ENCODE results near the gene LIN7B.
A peak's percentile ranks its signal among the peaks of the same experiment; 100 is the strongest.
"Not testable (repeated sequence)": the region's sequence is repeated elsewhere in the genome, so short reads cannot be mapped to it uniquely, and the experiment has no call there.

Gene LIN7B

DNA sequence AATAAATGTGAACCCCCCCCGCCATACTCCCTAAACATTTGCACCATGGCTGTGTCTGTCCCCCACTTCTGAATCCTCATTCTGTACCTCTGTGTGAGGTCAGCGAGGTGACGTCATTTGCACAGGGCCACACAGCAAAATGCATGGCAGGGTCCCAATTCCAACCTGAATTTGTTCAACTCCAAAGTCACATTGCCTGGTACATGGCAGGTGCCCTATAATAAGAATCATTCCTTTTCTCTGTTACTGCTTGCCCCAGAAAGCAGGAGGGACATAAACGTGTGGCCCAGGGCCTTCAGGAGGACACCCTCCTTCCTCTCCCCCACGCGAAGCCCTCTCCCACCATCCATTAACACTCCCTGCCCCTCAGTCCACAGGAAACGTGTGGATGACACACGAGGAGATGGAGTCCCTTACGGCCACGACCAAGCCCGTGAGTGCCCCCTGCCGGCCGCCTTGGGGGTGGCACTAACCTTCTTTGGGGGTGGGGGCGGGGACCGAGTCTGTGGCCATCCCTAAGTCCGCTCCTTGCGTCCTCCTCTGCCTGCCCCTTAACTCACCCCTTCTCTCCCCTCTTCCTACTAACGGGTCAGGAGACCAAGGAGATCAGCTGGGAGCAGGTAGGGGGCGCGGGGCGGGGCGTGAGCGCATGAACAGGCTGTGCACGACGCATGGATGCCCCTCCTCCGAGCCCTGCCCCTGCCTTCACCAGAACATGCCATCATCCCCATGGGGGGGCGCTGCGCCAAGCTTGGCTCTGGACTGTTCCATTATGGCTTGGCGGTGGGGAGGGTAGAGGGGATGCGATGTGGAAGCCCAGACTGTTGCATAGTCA lies 31.6 kb downstream of the LIN7B start:
- peak; percentile 60 for DNase-seq (ENCODE audit: low spot score)

DNA sequence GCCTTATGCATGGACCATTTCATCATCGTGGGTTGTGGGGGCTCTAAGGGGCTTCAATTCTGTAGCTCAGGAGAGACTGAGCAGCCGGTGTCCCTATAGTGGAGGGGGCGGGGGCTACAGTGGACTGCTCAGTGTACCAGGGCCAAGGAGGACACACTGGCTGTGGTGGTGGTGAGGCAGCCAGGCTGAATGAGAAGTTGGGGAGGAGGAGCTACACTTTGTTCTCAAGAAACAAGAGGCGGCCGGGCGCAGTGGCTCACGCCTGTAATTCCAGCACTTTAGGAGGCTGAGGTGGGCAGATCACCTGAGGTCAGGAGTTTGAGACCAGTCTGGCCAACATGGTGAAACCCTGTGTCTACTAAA lies 32.2 kb downstream of the LIN7B start:
- not testable (repeated sequence) for DNase-seq (ENCODE audit: low spot score)

DNA sequence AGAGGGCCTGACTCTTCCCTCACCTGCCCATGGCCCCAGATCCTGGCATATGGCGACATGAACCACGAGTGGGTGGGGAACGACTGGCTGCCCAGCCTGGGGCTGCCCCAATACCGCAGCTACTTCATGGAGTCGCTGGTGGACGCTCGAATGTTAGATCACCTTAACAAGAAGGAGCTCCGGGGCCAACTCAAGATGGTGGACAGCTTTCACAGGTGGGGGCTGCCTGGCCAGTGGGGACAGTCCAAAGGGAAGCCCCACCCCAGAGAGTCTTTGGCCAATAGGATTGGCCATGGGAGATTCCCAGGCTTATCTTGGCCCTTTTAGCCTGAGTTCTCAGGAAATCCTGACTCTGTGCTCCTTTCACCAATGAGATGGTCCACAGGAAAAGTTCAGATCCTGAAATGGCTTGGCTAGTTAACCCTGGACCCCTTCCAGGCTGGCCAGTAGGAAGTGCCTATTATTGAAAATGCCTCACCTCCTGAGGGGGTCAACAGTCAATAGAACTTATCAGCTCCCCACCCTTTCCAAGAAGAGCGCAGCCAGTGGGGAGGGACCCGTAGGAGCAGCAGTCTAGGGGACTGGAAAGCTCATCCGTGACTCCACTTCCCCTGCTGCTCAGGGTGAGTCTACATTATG lies 34.0 kb downstream of the LIN7B start:
- no peak for DNase-seq (ENCODE audit: low spot score)

DNA sequence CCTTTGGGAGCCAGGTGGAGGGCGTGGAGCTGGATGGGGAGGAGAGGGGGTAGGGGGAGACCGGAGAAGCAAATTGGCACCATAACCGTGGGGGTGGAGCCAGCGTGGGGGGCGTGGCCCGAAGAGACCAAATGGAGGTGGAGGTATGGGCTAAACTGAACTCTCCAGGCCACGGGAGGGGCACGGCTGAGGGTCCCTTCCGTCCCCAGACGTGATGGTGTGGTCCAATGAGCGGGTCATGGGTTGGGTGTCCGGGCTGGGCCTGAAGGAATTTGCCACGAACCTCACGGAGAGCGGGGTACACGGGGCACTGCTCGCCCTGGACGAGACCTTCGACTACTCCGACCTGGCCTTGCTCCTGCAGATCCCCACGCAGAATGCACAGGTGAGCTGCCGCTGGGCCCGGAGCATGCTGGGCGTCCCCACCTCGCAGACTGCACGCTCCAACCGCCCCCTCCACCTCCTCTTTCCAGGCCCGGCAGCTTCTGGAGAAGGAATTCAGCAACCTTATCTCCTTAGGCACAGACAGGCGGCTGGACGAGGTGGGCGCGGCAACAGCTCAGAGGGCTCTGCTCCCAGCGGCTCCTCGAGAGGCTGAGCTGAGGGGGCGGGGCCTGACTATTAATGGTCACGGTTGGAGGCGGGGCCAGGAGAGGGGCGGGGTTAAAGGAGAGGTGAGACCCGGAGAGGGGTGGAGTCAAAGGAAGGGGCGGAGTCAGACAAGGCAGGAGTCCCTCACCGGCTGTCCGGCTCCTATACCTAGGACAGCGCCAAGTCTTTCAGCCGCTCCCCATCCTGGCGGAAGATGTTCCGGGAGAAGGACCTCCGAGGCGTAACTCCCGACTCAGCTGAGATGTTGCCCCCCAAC lies 34.8 kb downstream of the LIN7B start:
- peak; percentile 67 for DNase-seq (ENCODE audit: low spot score)

DNA sequence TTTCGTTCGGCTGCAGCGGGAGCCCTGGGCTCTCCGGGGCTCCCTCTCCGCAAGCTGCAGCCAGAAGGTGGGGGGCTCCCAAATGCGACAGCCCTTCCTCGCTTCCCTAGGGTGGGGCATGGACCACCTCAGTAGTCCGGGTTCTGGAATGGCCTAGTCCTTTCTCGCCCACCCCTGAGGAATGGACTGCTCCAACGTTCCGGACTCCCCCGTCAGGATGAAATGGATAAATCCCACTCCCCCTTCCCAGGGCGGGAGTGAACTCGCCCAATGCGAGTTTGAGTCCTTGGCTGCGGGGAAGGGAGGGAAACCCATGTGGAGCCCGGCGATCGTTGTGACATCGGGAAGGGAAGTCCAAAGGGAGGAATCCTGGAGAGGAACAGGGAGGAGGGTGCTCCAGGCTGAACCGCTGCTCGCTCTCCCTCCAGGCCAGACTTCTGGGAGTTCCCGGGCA lies 35.5 kb downstream of the LIN7B start:
- DNase-seq (ENCODE audit: low spot score) = no peak

DNA sequence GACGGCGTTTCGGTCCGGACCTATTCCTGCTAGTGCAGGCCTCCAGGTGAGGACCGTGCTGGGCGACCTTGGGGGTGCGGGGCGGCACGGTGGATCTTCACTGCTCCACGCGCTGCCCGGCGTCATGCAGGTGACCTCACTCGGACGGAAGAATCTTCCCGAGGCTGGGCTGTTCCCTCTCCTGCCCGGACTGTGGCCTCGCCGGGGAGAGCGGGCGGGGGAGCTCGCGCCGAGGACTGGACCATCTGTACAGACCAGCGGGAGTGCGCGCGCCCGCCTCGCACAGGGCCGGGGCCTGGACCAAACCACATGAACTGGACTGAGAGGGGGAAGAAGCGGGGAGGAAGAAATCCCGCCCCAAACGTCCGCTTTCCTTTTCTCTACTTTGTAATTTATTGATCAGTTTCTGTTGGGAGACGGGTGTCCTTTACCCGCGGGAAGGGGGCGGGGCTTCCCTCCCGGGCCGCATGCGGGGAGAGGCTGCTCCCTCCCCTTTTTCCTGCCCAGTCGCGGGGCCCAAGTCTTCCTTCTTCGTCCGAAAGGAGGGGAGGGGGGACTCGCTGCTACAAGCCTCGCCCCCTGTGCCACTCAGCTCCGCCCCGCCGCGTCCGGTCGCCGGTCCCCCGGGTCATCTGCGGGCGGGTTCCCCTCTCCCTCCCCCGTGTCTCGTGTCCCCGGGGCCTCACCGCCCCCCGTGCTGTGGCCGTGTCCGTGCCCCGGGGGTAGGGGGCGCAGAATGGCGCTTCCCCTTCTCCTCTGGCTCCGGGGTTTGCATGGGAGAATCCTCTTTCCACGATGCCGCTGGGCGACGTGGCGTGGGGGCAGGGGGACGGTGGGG lies 36.2 kb downstream of the LIN7B start:
- DNase-seq (ENCODE audit: low spot score) = peak; percentile 30

DNA sequence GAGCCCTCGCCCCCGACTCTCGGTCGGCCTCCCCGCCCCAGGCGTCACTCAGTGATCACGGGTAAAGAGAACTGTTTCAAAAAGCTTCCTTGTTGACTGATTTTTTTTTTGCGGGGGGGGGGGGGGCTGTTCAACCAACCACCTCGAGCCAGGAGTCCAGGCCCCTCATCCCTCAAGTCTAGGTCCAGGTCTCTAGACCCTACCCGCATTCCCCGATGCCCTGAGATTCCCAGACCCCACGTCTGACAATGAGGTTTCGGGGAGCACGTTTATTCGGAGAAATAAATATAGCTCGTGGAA lies 36.7 kb downstream of the LIN7B start:
- DNase-seq (ENCODE audit: low spot score) = no peak

DNA sequence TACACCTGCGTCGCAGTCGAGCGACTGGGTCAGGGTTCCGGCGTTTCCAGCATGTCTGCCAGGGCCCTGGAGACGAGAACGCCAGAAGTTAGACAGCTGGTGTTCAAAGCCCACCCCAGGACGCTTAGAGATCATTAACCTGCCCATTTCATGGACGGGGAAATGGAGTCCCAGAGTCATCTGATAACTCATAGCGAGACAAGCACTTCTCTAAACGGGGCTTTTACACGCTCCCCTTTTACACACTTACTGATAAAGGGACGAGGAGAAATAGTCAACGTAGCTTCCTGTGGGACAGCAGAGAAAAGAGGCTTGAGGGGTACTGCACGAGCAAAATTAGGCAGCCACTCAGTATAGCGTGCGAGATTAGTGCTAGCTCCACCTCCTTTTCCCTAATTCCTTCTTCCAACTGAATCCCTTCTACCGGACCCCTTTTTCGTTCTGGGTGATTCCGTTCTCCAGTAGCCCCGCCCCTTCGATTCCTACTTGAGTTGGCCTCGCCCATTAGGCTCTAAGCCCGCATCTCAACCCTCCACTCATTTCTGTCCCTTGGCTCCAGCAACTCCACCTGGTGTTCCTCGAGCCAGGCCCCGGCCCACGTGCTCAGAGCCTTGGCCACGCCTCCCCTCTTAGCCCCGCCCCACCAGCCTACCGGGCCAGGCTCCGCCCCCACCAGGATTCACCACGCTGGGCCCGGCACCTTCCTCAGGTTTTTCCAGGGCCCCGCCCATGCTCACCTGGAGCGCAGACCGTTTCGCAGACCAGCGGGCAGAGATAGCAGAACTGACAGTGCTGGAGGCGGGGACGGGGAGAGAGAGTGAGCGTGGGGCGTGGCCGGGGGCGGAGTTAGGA lies 37.3 kb downstream of the LIN7B start:
- no peak for DNase-seq (ENCODE audit: low spot score)

DNA sequence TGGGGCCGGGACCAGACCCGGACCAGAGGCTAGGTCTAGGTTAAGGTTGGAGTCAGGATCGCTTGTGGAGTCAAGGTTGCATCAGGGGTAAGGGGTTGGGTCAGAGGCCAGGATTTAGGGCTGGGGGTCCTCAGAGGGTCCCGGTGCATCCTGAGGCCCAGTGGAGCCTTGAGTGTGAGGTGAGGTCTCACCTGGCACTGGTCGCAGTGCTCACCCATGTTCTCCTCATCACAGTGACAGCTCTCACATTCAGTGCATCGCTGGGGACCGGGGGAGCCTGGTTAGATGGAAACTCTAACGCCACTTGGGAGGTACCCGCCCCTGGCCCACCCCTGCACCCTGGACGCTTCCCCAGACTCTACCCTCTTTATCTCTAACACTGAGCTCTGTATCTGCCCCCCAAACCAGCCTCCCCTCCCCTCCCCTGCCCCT lies 38.0 kb downstream of the LIN7B start:
- DNase-seq (ENCODE audit: low spot score) = no peak

DNA sequence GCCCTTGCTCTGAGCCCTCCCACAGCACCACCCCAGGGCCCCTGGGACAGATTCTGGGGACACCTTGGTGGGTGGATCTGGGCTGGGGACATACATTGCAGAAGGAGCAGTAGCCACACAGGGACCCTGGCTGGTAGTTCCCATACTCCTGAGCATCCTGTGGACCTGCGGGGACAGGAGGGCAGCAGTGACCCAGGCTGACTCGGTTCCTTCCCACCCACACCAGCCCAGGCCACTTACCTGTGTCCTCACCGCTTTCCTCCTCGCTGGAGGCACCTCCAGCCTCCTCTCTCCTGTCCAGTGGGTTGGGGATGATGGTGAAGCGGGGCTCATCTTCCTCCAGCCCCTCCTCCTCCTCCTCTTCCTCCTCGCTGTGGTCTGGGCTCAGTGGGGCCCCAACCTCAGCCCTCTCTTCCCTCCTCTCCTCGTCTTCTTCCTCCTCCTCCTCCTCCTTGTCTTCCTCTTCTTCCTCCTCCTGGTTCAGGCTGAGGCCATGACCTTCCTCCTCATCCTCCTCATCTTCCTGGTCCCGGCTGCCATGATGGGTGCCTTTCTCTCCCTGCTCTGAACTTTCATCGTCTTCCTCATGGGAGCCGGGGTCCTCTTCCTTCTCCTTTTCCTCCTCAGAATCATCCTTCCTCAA lies 39.1 kb downstream of the LIN7B start:
- no peak for DNase-seq (ENCODE audit: low spot score)

DNA sequence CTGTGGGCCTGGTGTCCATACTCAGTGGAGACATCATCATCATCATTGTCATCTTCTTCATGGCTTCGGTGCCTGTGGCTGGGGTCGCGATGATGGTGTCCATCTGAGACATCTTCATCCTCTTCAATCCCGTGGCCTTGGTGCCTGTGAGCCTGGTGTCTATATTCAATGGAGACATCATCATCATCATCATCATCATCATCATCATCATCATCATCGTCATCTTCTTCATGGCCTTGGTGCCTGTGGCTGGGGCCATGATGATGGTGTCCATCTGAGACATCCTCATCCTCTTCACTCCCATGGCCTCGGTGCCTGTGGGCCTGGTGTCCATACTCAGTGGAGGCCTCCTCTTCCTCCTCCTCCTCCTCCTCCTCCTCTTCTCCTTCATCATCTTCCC lies 40.1 kb downstream of the LIN7B start:
- DNase-seq (ENCODE audit: low spot score) = no peak

DNA sequence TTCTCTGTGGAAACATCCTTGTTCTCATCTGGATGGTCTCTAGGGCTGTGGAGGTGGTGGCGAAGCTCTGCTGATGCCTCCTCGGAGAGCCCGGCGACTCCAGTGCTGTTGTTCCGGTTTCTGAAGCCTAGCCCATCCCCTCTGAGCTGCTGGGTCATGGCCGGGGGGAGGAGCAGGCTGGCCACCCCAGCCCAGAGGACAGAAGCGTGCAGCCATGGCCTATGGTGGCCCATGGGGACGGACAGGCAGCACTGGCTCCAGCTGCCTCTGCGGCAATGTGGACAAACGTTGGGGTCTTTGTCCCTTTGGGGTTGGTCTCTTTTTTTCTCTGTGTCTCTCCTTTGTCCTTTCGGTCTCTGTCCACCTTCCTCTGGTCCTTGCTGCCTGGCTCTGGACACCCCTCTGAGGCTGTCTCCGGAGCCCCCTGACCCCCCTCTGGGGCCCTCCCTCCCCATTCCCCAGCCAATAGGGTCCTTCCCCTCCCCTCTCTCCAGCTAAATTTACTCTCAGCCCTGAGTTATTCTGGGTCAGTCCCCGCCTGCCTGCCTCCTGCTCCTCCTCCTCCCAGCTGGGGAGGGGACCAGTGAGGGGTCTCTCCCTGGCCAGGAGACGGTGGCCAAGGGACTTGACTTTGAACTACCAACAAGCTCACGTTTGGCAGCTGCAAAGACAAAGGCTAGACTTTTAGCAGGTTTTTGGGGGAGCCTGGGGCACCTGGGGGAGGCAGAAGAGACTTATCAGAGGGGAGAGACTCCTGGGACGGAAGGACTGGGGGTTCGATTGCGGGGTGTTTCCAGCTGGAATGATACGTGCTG lies 41.0 kb downstream of the LIN7B start, which contains the start of gene HRC:
HRC (minus strand) TSS at position 392 of the 815 bp plus-strand sequence; CDS start at position 233, 159 bp downstream.
- DNase-seq (ENCODE audit: low spot score) = no peak

DNA sequence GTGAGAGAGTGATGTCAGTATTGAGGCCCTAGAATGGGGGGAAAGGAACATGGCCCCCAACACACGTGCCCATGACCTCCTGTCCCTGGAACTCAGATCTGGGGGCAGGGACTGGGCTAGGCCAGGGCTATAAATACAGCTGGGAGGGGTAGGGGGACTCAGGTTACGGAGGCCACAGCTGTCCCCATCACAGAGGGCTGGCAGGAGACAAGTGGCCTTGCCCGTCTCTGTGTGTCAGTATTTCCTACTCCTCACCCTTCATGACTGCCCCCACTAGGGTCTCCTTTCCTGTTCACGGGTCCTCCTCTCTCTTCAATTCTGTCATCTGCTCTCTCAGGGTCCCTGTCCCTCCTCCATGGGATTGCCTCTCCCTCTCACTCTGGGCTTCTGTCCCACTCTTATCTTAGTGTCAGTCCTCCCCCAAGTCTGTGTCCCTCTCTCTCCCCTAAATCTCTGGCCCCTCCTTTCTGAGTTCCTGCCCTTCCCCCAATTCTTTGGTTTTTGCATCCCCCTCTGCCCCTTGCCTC lies 41.7 kb downstream of the LIN7B start:
- no peak for DNase-seq (ENCODE audit: low spot score)

DNA sequence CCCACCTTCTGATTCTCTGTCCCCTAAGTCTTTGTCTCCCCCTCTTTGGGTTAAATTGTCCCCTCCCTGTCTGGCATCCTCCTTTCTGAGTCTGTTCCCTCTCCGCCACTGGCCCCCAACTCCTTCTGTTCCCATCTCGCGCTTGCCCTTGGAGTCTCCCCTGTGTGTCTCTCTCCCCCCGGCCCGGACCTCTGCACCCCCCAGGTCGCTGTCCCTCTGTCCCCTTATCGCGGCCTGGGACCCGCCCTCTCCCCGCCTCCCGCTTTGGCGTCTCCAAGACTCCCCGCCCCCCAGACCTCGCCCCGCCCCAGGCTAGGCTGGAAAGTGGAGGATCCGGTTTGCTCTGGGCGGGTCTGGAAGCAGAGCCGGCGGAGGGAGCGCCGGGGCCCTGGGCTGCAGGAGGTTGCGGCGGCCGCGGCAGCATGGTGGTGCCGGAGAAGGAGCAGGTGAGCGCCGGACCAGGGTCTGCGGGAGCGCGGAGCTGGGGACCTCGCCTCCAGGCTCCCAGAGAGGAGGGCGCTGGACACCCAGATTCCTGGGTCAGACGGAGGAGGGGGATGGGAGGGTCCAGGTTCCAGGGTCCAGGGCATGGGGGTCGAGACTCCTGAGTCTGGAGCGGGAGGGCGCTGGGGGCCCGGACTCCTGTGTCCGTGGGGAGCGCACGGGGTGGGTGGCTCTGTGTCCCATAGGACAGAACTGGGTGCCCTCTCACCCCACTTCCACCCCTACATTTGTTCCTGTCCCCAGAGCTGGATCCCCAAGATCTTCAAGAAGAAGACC lies 43.5 kb downstream of the LIN7B start, which contains the start of gene TRPM4:
TRPM4 (plus strand) TSS at position 348 of the 780 bp plus-strand sequence; CDS start at position 423, 75 bp downstream.
- DNase-seq (ENCODE audit: low spot score) = peak; percentile 16

DNA sequence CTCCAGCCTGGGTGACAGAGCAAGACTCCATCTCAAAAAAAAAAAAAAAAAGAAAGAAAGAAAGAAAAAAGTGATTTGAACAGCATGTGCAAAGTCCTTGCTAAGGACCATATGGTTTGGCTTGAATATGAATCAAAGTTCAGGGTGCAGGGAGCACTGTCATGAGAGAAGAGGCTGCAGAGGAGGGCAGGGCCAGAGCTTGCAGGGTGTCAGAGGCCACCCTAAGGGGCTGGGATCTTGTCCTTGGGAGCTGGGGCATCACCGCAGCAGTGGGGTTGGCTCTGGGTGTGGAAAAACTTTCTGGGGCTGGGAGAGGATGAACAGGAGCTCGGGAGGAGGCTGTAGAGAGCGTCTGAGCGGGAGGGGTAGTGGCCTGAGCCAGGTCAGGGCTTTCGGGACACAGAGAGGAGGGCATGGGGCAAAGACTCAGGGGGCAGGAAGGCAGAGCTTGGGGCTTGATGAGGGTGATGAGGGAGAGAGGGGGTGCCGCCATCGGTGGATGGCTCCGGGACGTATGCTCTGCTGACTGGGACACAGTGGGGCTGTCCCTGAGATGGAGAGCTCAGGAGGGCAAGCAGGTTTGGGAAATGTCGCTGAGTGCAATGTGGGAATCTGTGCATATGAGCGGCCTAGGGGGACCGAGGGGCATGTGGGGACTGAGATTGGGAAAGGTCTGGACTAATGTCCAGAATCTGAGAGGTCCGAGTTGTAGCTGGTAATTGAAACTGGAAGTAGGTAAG lies 46.5 kb downstream of the LIN7B start:
- DNase-seq (ENCODE audit: low spot score) = no peak

DNA sequence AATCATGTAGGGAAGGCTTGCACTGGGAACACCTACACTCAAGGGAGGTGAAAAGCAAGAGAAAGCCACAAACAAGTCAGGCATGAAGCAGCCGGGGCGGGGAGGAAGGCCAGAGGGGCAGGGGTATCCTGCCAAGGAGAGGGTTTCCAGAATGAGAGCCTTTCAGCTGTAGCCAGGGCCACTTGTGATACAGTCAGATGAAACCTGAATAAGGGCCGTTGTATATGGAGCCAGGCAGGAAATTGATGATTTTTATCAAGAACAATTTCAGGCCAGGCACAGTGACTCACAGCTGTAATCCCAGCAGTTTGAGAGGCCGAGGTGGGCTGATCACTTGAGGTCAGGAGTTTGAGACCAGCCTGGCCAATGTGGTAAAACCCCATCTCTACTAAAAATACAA lies 47.8 kb downstream of the LIN7B start:
- DNase-seq (ENCODE audit: low spot score) = no peak

DNA sequence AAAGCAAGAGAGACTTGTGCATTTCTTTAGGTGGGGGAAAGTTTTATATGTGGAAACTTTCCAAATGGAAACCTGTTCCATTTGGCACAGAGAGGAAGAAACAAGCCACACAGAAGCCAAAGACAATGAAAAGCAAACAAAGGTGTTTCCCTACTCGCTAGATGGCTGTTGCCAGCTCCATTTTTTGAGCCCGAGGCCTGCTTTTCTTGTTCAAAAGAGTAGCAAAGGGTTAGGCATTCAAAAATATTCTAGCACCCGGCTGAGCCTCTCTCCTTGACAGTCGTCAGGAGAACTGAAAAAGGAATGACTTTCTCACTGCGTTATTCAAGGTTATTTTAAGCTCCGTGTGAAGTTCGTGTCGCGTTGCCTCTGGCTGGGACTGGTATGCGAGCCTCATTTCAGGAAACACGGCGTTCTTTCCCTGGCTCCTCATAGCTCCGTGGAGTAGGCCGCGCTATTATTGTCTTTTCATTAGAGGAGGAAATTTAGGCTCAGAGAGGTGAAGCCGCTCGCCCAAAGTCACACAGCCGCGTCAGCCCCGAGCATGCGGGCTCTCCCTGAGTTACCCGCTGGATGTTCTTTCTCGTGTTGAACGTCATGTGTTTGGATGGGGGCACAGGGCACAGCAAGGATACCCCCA lies 51.1 kb downstream of the LIN7B start:
- no peak for DNase-seq (ENCODE audit: low spot score)

Measured in CD4-positive, alpha-beta T cell treated with Interleukin-6 at 100 ng/mL for 8 hours (primary cell).